Measurements from ENCODE around the gene PAOX.
"Not testable (repeated sequence)": the region's sequence is repeated elsewhere in the genome, so short reads cannot be mapped to it uniquely, and the experiment has no call there.

The PAOX gene

DNA sequence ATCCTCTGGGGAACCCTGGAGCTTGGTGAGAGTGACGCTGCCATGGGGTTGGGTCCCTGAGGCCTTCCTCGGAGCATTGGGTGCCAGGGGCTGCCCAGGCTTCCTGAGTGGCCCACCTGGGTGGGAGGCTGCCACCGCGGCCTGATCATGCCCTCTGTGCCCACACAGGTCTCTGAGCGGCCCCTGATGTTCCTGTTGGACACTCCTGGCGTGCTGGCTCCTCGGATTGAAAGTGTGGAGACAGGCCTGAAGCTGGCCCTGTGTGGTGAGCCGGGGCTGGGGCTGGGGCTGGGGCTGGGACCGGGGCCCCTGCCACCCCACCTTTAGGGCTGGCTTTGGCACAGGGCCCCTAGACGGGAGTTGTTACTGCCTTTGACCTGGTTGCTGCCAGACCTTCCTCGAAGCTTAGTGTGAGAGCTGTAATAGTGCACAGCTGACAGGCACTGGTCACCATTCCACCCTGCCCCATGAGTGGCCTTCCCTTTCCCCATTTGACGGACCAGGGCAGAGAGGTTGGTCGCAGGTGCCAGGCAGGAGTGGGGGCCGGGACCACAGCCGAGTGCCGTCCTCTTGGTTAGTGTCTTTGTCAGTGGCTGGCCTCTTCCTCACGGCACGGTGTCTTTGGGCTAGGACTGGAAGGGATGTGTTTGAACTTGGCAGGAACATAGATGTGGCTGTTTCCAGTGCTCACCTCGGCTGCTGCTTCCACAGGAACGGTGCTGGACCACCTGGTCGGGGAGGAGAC lies 23.1 kb downstream of the PAOX start:
- in situ Hi-C loops (cut with HindIII; ENCODE audit: low sequenced_read_pairs) = no loop called here

- in situ Hi-C loops (cut with HindIII; ENCODE audit: low sequenced_read_pairs) = no loop called here
Observed at GRCh38 chr10:133403359-133403758, 24.3 kb downstream of the PAOX start.

- in situ Hi-C loops (cut with HindIII; ENCODE audit: low sequenced_read_pairs) = no loop called here
Observed at GRCh38 chr10:133403784-133404183, 24.7 kb downstream of the PAOX start.

DNA sequence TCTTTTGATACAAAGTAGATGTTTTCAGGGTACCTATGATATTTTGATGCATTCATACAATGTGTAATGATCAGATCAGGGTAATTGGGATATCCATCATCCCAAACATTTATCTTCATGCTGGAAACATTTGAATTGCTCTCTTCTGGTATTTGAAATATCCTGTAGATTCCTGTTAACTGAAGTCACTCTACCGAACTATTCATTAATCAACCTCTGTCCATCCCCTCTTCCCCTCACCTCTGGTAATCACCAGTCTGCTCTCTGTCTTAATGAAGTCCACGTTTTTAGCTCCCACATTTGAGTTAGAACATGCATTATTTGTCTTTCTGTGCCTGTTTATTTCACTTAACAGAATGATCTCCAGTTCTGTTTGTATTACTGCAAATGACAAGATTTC lies 26.2 kb downstream of the PAOX start:
- in situ Hi-C loops (cut with HindIII; ENCODE audit: low sequenced_read_pairs) = no loop called here

DNA sequence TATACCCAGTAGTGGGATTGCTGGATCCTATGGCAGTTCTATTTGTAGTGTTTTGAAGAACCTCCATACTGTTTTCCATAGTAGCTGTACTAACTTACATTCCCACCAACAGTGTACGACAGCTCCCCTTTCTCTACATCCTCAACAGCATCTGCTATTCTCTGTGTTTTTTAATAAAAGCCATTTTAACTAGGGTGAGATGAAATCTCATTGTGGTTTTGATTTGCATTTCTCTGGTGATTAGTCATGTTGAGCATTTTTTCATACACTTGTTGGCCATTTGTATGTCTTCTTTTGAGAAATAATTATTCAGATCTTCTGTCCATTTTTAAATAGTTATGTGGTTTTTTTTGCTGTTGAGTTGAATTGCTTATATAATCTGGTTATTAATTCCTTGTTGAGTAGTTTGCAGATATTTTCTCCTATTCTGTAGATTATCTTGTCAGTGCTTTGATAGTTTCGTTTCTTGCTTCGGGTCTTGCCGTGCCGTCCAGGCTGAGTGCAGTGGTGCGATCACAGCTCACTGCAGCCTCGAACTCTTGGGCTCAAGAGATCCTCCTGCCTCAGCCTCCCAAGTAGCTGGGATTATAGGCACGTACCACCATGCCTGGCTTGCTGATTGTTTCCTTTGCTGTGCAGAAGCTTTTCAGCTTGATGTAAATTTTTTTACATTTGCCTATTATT lies 26.9 kb downstream of the PAOX start:
- in situ Hi-C loops (cut with HindIII; ENCODE audit: low sequenced_read_pairs) = no loop called here

- in situ Hi-C loops (cut with HindIII; ENCODE audit: low sequenced_read_pairs) = no loop called here
Observed at GRCh38 chr10:133411523-133412380, 32.7 kb downstream of the PAOX start.

GRCh38 chr10:133412381-133412711 lies 33.3 kb downstream of the PAOX start:
- in situ Hi-C loops (cut with HindIII; ENCODE audit: low sequenced_read_pairs) = no loop called here

GRCh38 chr10:133414401-133414800 lies 35.3 kb downstream of the PAOX start:
- in situ Hi-C loops (cut with HindIII; ENCODE audit: low sequenced_read_pairs) = not testable (repeated sequence)

DNA sequence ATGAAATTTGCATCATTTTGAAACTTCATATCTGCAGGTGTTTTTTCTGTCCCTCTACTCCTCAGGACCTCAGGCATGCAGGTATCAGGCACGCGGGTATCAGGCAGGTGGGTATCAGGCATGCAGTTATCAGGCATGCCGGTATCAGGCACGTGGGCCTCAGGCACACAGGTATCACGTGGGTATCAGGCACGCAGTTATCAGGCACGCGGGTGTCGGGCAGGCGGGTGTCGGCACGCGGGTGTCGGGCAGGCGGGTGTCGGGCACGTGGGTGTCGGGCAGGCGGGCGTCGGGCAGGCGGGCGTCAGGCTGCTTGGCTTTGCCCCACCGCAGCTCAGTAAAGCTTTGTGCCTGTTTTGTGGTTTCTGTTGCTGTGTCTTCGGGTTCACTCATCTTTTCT lies 36.7 kb downstream of the PAOX start:
- in situ Hi-C loops (cut with HindIII; ENCODE audit: low sequenced_read_pairs) = no loop called here

DNA sequence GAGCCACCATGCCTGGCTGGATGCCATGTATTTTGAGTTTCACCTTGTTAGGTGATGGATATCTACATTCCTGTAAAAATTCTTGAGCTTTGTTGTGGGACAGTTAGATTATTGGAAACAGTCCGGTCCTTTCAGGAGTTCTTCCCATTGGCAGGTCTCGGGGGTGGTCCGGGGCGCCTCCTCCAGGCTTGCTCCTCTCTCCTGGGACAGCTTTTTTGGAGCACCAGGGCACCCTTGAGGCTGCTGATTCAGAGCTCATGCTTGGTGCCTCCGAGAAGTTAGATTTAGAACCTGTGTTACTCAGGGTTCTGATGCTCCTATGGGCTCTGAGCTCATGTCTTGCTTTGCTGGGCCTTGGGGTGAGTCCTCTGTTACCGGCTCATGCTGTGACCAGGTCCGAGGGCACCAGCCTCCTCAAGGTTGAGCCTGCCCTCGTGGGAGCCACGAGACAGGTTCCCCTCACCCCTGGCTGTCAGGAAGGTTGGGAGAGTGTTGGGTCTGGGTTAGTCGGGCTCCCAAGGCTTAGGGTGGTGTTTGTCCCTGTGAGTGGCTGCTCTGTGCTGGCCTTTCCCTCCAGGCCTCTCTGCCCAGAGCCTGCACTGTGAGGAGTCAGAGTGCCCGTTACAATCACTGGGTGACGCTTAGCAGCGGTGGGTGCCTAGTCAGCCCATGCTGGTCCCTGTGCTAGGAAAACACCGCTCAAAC lies 39.4 kb downstream of the PAOX start:
- in situ Hi-C loops (cut with HindIII; ENCODE audit: low sequenced_read_pairs) = no loop called here

- in situ Hi-C loops (cut with HindIII; ENCODE audit: low sequenced_read_pairs) = no loop called here
Observed at GRCh38 chr10:133419211-133419950, 40.3 kb downstream of the PAOX start.

GRCh38 chr10:133420028-133420427 lies 41.0 kb downstream of the PAOX start:
- in situ Hi-C loops (cut with HindIII; ENCODE audit: low sequenced_read_pairs) = no loop called here

DNA sequence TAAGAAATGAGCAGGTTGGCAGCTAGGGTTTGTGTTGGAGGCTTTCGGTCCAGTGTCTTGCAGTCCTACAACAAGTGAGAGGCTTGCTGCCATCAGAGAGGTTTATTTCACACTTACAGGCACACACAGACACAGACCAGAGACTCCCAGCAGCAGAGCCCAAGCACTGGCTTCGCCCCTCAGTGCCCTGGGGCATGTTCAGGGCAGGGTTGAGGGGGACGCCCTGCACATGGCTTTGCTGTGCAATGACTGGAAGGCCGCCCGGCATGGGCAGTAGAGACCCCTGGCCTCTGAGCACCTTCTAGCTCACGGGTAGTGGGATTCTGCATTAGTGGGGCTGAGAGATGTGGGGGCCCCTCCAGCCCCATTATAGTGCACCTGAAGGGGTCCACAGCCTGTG lies 41.5 kb downstream of the PAOX start:
- in situ Hi-C loops (cut with HindIII; ENCODE audit: low sequenced_read_pairs) = no loop called here

DNA sequence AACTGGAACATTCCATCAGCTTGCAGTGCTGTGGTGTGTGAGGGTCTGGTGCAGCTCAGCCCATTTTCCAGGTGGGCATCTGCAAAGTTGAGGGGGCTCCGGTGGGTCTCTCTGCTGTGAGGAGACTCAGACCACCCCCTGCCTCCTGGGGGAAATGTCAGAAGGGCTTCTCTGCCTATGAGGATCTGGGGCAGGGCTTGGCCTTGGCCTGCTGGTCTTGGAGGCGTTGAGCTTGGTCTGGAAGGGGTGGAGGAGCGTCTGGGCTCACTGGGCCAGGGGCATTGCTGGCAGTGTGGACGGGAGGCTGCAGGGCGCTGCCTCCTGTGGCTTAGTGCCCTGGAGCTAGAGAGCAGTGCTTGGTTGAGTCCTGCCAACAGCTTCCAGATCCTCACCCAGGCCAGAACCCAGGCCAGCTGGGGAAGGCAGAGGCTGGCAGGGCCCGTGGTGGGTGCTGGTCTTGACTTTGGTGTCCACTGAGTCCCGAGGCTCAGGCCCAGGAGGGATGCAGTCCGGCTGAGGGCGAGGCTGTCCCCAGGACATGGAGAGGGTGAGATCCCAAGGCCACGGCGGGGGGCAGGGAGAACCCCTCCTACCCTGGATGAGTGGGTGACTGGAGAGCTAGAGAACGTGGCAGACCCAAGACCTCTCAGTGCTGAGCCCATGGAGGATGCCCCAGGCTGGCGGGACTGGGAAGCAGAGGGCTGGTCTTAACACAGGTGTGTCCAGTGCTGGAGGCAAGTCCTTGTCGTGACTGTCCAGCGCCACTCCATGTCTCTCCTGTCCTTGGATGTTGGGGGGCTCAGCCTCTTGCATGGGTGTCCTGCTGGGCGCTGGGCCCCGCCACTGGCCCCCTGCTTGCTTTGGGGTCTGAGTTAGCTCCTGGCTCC lies 42.5 kb downstream of the PAOX start:
- in situ Hi-C loops (cut with HindIII; ENCODE audit: low sequenced_read_pairs) = no loop called here

DNA sequence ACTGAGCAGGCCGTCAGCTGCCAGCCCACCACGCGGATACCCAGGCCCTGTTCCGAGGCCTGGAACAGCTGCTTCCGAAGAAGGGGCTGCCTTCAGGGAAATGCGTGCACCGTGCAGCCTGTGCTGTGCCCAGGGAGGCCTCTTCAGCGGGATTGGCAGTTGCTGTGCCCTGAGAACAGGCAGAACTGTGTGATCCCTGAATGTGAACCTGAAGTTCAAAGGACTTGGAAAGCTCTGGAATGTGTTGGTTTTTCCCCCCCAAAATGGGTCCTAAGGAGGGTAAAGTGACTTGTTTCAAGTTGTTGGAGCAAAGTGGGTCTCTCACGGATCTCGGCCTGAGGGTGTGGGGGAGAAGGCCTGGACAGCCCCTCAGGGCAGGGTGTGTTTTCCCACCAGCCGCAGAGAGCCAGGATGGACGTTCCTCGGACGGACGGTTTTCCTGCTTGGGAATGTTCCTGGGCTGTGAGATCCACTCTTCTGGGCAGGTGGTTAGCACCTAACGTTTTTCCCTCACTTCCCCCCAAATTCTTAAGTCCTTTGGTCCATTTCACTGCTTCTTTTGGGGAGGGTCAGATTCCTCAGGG lies 43.3 kb downstream of the PAOX start:
- in situ Hi-C loops (cut with HindIII; ENCODE audit: low sequenced_read_pairs) = no loop called here

DNA sequence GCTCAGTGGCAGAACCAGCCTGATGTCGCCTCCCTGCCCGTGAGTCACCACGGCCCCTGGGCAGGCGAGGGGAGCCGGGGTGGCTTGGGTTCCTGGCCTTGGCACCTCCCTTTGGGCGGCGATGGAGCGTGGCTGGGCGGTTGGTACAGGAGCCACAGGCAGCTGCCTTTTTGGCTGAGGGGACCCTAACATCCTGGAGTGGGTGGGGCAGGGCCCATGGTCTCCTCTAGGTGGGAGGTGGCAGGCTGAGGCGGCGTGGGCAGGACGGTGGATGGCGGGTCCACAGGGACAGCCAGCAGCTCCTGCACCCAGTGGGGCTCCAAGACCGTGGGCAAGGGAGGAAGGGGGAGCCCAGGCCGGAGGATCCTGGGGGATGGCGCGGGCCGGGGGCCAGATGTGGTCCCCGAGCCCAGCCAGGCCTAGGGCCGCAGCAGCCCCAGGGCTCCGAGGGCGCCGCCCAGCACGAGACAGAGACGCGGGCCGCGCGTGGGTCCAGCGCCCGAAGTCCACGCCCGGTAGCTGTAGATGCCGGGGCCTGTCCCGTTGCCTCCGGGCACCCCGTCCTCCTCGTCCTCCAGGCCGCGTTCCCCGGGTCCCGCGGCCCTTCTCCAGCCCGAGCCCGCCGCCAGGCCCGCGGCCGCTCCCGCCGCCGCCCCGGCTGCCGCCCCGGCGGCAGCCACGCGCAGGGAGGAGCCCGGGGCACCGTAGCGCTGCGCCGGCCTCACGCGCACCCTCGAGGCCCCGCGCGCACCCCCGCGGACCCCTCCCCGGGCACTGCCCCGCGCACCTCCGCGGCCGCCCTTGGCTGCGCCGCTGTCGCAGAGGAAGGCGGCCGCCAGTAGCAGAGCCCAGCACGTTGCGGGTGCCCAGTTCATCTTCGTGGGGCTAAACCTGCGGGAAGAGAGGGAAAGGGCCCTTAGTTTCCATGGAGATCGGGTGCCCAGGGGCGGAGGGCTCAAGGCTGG lies 44.0 kb downstream of the PAOX start:
- in situ Hi-C loops (cut with HindIII; ENCODE audit: low sequenced_read_pairs) = no loop called here

DNA sequence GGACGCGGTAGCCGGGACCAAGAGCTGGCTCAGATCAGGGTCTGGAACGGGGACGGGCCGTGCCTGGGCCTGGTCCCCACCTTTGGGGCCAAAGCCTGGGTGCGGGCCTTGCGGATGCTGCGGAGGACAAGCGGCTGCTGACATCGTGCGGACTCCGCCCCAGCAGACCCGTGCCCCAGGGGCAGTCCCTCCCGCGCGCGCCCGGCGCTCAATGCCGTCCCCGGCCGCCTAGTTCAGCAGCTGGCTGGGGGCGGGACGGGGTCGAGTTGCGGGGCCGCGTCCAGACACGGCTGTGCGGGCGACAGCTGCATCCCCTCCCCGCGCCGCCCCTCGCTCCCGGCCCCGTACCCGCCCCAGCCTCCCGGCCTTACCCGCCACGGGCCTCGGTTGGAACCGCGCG lies 45.0 kb downstream of the PAOX start:
- in situ Hi-C loops (cut with HindIII; ENCODE audit: low sequenced_read_pairs) = not testable (repeated sequence)

- in situ Hi-C loops (cut with HindIII; ENCODE audit: low sequenced_read_pairs) = not testable (repeated sequence)
Observed at GRCh38 chr10:133424601-133425000, 45.5 kb downstream of the PAOX start, which contains the start of gene SPRN. SPRN (minus strand) TSS chr10:133424625; CDS start chr10:133423681, 944 bp downstream.
